Ovary (tissue), 9 donors: ENCODE data around the gene POU6F2. TPM values are rescaled to one million over a fixed set of nuclear protein-coding genes. Genes with fewer than 3 reads are reported as not detected.

Source experiments
- DNase-seq, 5 donors: peaks; one replicate each; pipeline ENCODE4 v3.0.0-alpha.2; 2019 to 2020
- H3K27ac ChIP-seq, 2 donors: fragments of 200-600 bp; one replicate each; pipeline versions ENCODE4 v1.5.1 to v1.8.0; 2019 to 2022
- H3K27me3 ChIP-seq: fragments of 200-600 bp; one replicate; pipeline ENCODE4 v1.8.0; 2022
- H3K36me3 ChIP-seq: fragments of 200-600 bp; sonication (generic); one replicate; pipeline ENCODE4 v1.5.1; 2019
- H3K4me1 ChIP-seq: one replicate; pipeline ENCODE4 v1.8.1; 2013; ENCODE audit warnings: mild to moderate bottlenecking, moderate library complexity; ENCODE audit not compliant: insufficient read depth
- H3K4me3 ChIP-seq: fragments of 200-600 bp; sonication (generic); one replicate; pipeline ENCODE4 v1.5.1; 2017
- H3K9me3 ChIP-seq, 2 donors: fragments of 200-600 bp in 1 of 2; sonication (generic) in 1 of 2; one replicate each; pipeline versions ENCODE4 v1.5.1 to v1.8.1; 2013 to 2019; ENCODE audit warnings: mild to moderate bottlenecking in 1 of 2, moderate library complexity in 1 of 2
- EP300 ChIP-seq: sonication (generic); formaldehyde crosslinking; IDR thresholded peaks from one replicate; pipeline ENCODE4 v1.6.1; 2017; ENCODE audit warnings: antibody characterized with exemption
- POLR2A ChIP-seq: fragments of 450-650 bp; IDR thresholded peaks from one replicate; pipeline ENCODE4 v1.6.1; 2017; ENCODE audit warnings: antibody characterized with exemption, mild to moderate bottlenecking, moderate library complexity
- WGBS, 3 donors: extraction: QIAGEN DNeasy Blood & Tissue Kit in 1 of 3; methylation state at CpG; one replicate each; pipeline versions ENCODE4 v1.1.5 to v1.1.7; 2013 to 2017; 5-methylcytosine and 5-hydroxymethylcytosine counted together
- intact Hi-C, 4 donors: fragments of 100-400 bp; cut with DNase I; formaldehyde crosslinking; loops; one replicate each; pipeline versions ENCODE4 v1.11.0 to v1.15.1; 2022 to 2023
- polyA plus RNA-seq, 2 donors: library from polyadenylated mRNA; stranded (reverse); fragments of 200-250 nt in 1 of 2; fragments of 350-450 nt in 1 of 2; fragmentation: Illumina TruSeq in 1 of 2; extraction: RNeasy Lipid Tissue Mini Kit (QIAGEN cat#74804) in 1 of 2; gene quantifications; one replicate each; pipeline ENCODE4 v1.2.3, GENCODE V29; 2013 to 2014
- total RNA-seq, 7 donors: library from RNA; depleted of rRNA in 2 of 7; stranded (reverse); fragments of >200 nt in 2 of 7; fragmentation: NEBNext Ultra II Directional in 3 of 7; extraction: Animal tissue kit (Norgen Biotek cat#: 25700) in 3 of 7; gene quantifications; one replicate each; pipeline versions ENCODE4 v1.1.0 to v1.2.4, GENCODE V29; 2016 to 2023
- TF ChIP-seq, protein P1 (sequence below), 3 donors: fragments of 450-650 bp in 2 of 3; fragments of 200-600 bp in 1 of 3; IDR thresholded peaks; one replicate each; pipeline versions ENCODE4 v1.5.1 to v1.8.0; 2016 to 2022; ENCODE audit warnings: antibody characterized with exemption in 3 of 3, mild to moderate bottlenecking in 1 of 3
- donor health status: DM: no; HTN: no; CAD: no; lungs with moderate emphysema.
- donor health status: DM: no; HTN: no; CAD: no.
- donor health status: Bipolar disorder and iron deficiency.
- donor health status: DM: yes; HTN: yes; CAD: no.
- donor health status: DM: no; HTN: no; CAD: no.
- donor health status: DM: yes; HTN: yes; CAD: no.

Gene POU6F2
- total and polyA plus RNA-seq, 9 donors, result 0.17 to 2.0 (median 0.61) TPM

DNA sequence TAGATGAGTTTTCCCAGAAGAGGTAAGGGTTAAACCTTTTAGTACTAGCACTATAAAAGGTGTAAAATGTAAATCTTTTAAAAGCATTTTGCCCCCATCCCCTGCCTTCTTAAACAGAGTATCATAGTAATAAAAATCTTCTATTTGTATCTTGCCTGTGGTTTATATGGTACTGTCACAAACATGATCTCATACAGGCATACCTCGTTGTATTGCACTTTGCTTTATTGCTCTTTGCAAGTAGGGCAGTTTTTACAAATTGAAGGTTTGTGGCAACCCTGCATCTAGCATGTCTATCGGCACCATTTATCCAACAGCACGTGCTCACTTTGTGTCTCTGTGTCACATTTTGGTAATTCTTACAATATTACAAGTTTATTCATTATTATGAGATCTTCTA lies 389.7 kb downstream of the POU6F2 start:
- Histone ChIP-seq H3K27me3 (no peaks in the 10 kb centered on the region), H3K36me3 (no peaks in the 10 kb centered on the region), H3K27ac (no peak overlapping the region), H3K9me3 (peaks cover 0 to 4% of the 10 kb centered on the region in 2 donors), H3K4me1 (no peaks in the 10 kb centered on the region), H3K4me3 (no peak overlapping the region)
- 75 to 78% (median 76%) methylated on average over 3 of the region's 3 CpGs for WGBS, 3 donors
- intact Hi-C loops, result no loop called here
- no peak for DNase-seq
- TF ChIP-seq POLR2A (no peak), EP300 (no peak)
- TF ChIP-seq, protein P1, sequence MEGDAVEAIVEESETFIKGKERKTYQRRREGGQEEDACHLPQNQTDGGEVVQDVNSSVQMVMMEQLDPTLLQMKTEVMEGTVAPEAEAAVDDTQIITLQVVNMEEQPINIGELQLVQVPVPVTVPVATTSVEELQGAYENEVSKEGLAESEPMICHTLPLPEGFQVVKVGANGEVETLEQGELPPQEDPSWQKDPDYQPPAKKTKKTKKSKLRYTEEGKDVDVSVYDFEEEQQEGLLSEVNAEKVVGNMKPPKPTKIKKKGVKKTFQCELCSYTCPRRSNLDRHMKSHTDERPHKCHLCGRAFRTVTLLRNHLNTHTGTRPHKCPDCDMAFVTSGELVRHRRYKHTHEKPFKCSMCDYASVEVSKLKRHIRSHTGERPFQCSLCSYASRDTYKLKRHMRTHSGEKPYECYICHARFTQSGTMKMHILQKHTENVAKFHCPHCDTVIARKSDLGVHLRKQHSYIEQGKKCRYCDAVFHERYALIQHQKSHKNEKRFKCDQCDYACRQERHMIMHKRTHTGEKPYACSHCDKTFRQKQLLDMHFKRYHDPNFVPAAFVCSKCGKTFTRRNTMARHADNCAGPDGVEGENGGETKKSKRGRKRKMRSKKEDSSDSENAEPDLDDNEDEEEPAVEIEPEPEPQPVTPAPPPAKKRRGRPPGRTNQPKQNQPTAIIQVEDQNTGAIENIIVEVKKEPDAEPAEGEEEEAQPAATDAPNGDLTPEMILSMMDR (IDR thresholded peaks at IDR 0.05), result no peak

DNA sequence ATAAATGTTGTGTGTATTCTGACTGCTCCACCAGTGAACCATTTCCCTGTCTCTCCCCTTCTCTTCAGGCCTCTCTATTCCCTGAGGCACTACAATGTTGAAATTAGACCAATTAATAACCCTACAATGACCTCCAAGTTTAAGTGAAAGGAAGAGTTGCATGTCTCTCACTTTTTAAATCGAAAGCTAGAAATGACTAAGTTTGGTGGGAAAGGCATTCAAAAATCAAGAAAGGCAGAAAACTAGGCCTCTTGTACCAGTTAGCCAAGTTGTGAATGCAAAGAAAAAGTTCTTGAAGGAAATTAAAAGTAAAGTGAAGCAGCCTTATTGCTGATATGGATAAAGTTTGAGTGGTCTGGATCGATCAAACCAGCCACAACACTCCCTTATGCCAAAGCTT lies 390.2 kb downstream of the POU6F2 start:
- no peak for DNase-seq
- WGBS, 3 donors, result 85 to 89% (median 88%) methylated on average over 2 of the region's 2 CpGs
- intact Hi-C loops, result no loop called here
- Histone ChIP-seq H3K4me3 (no peak overlapping the region), H3K27ac (no peak overlapping the region), H3K36me3 (no peaks in the 10 kb centered on the region), H3K4me1 (no peaks in the 10 kb centered on the region), H3K27me3 (no peaks in the 10 kb centered on the region), H3K9me3 (peaks cover 0 to 4% of the 10 kb centered on the region in 2 donors)
- no peak for TF ChIP-seq EP300
- no peak for TF ChIP-seq POLR2A
- TF ChIP-seq, protein P1 (IDR thresholded peaks at IDR 0.05), result no peak

DNA sequence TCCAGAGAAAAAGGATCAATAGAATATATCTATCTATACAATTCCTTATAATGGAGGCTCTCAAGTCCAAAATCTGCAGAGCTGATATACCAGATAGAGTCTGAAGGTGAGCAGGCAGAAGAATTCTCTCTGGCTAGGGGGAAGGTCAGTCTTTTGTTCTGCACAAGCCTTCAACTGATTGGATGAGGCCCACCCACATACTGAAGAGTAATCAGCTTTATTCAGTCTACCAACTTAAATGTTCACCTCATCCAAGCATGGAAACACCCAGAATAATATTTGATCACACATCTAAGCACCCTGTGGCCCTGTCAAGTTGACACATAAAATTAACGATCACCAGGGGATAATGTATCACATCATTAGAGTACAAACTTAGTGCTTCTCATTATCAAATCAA lies 394.7 kb downstream of the POU6F2 start:
- DNase-seq, result no peak
- TF ChIP-seq, protein P1 (IDR thresholded peaks at IDR 0.05), result no peak
- no peak for TF ChIP-seq EP300
- TF ChIP-seq POLR2A, result no peak
- Histone ChIP-seq H3K36me3 (no peaks in the 10 kb centered on the region), H3K9me3 (no peaks in the 10 kb centered on the region), H3K4me3 (no peak overlapping the region), H3K4me1 (no peaks in the 10 kb centered on the region), H3K27me3 (no peaks in the 10 kb centered on the region), H3K27ac (no peak overlapping the region)
- WGBS, 3 donors, result 79 to 97% (median 96%) methylated on average over 1 of the region's 1 CpG
- intact Hi-C loops, result no loop called here

DNA sequence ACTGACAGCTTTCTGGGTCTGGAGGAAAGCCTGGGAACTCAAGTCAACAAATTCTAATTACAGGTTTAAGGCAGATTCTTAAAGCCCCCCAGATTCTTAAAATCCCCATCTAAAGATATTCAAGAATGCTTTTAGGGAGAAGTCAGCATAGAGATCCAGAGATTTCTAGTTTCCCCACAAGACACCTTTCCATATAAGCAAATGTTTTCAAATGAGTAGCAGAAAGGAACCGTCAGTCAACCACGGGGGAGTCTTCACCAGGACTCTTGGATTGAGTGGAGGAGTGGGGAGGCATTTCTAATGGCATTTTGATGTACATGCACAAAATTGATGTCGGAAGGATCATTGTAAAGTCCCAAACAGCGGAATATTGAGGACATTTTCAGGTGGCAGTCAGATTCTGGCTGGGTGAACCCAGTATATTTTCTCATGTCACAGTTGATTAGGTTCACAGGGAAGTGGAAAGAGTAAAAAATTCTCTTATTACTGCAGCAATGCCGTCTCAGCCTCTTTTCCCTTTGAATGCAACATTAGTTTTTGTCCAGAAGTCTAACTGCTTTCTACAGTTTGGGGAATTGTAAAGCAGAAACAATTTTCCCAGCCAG lies 396.8 kb downstream of the POU6F2 start:
- Histone ChIP-seq H3K36me3 (no peaks in the 10 kb centered on the region), H3K4me3 (no peak overlapping the region), H3K9me3 (no peaks in the 10 kb centered on the region), H3K27me3 (no peaks in the 10 kb centered on the region), H3K27ac (no peak overlapping the region), H3K4me1 (no peaks in the 10 kb centered on the region)
- intact Hi-C loops, result no loop called here
- DNase-seq, result no peak
- TF ChIP-seq, protein P1 (IDR thresholded peaks at IDR 0.05), result no peak
- no peak for TF ChIP-seq EP300
- no peak for TF ChIP-seq POLR2A
- 48 to 55% (median 52%) methylated on average over 5 of the region's 5 CpGs for WGBS, 3 donors
